HTR-8/SVneo (cell line): Measurements from ENCODE around the gene ZXDC.
A peak's percentile ranks its signal among the peaks of the same experiment; 100 is the strongest.

ENCODE experiments used
- DNase-seq: peaks from one replicate; pipeline ENCODE4 v3.0.0; 2011; ENCODE audit warnings: low spot score, mixed read lengths; ENCODE audit not compliant: insufficient read length
- FAIRE-seq: peaks from 2 replicates; lab custom pipeline; 2011; peaks lifted over from hg19 to GRCh38; lab: Jason Lieb, UNC

The ZXDC gene

DNA sequence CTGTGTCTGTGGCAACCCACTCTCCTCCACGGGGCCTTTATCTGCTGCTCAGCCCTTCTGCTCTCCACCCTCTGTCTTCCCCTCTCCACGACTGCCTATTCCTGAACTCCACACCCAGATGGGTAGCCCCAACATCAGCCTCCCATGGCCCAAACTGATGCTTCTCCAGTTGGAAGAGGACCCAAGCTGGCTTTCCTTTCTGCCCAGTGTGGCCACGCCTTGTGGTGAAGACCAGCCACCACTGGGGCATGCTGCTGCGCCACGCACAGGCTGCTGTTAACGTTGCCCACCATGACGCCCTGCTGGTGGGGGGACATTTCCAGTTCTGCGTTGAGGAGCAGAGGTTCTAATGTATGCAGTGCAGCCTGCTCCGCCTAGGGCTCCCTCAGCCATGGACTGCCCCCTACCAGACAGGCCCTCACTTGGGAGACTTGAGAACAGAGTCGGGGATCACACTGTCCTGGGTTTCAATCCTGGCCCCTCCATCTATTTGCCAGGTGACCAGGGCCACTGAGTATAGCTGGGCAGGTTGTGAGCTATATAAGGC is 54.0 kb downstream of the ZXDC start:
- FAIRE-seq = no peak

DNA sequence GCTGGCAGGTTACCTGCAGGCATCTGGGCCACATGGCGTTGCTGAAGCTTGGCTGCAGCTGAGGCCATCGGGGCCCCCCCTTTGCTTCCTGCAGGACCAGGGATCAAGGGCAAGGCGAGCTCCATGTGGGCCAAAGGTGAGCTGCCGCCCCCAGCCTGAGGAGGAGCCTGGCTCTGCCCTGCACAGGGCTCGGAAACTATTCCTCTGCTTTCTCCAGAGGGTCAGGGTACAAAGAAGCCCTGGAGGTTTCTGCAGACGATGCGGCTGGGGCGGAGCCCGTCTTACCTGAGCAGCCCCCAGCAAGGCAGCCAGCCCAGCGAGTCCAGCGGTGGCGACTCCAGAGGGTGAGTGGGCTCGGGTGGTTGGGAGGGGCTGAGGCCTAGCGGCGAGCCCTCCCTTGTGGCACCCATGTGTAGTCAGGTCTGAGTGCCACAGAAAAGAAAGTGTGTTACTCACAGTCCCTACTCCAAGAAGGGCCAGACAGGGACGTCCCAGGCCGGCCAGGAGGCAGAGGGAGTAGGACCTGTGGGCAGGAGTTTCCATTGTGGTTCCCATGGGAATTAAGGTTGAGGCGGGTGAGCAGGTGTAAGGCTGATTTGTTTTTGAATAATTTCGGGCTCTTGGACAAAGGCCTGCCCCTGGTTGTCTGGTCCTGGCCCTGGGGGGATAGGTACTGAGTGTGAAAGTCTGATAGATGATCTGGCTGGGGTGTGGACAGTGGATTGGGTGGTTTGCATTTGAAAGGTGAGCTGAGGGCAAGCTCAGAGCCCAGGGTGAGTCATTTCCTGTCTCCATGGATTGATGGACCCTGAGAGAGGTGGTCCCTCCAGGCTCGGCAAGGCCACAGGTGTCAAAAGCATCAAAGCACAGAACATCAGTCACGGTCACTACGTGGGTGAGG is 55.6 kb downstream of the ZXDC start:
- DNase-seq (peak; percentile 28), FAIRE-seq (no peak)

More for the DNA sequence above, 54.0 kb downstream of the ZXDC start:
- no peak for DNase-seq

DNA sequence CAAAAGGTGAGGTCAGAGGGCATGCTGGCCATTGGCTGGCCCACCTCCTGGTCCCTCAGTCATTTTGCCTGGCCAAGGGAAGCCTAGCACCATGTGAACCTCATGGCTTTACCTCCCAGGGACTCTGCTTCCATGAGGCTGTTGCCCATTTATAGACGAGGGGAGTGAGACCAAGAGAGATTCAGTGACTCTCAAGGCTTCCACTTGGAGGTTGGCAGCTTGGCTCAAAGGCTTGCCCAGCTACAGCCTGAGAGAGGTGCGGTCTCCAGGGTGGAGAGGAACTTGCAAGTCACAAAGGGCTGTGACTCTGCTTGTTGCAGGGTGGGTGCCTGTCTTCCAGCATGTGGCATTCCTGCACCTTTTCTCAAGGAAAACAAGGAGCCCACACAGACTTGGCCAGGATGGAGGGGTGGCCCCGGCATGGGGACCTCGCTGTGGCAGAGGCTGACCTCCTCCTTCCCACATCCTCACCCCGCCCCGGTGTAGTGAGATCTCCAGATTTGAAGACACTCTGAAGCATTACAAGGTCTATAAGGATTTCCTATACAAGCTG is 56.5 kb downstream of the ZXDC start:
- FAIRE-seq = no peak
- no peak for DNase-seq

DNA sequence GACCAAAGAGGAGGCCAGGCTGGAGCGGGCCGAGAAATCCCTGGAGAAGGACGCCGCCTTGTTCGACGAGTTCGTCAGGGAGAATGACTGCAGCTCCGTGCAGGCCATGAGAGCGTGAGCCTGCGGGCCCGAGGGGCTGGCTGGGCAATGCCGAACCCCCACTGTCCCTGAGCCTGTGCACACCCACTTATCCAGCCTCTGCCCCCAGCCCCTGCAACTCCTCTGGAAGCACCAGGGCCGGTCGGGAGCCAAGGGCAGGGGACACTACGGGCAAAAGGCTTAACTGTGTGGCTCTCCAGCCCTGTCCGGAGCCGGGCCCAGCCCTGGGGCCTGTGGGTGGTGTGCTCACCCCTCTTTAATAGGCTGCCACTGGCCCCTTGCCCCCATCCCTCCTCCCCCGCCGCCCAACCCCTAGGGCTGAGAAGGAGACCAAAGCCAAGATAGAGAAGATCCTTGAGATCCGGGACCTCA is 57.0 kb downstream of the ZXDC start:
- no peak for FAIRE-seq
- no peak for DNase-seq

DNA sequence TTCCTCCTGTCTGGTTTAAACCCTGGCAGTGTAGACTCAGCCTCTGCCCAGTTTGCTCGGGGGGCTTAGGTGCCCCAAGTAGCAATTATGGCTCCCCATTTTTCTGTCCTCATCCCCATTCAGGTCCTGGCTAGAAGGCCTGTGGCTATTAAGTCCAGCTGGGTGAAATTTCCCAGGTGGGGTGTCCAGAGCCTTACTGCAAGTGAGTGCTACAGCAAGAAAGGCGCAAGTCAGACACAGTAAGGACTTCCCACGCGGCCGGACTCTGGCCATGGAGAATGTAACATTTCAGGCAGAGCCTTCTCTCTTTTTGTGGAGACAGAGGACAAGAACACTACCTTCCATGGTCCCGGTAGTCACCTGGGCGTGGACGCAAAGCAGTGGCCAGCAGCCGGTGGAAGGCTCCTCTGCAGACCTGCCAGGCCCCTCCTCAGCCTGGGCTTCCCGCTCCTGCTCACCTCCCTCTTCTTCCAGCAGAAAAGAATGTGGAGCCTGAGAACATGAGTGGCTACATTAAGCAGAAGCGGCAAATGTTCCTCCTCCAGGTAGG is 57.6 kb downstream of the ZXDC start:
- no peak for DNase-seq
- no peak for FAIRE-seq

DNA sequence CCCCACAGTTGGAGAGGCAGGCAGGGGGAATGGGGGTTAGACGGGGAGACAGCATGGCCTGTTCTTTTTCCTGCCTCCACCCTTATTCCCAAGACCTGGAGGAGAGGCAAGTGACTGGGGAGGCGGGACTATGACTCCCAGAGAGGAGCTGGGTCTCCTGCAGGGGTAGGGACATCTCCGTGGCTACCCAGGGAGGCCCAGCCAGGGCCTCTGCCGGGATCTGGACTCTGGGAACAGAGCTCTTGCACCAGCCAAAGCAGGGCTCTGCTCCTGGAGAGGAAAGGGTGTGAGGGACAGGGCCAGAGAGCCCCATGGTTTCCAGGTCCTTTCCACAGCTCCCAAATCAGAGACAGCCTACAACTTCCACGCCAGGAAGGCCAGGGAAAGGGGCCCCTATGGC is 58.2 kb downstream of the ZXDC start:
- DNase-seq = no peak
- FAIRE-seq = no peak

DNA sequence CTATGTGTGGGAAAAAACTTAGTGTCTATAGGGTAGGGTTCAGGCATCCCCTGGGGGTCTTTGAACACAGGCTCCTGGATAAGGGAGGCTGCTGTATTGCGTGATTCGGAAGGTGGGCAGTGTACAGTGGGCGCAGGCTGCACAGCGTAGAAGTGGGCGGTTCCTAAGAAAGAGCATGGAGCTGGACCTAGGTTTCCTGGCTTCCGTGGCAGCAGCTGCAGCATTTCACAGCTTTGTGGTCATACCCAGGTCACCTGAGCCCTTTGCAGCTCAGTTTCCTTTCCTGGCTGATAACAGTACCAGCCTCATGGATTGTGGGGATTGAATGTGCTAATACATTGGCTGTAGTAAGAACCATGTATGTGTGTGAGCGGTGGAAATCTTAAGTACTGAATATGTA is 58.7 kb downstream of the ZXDC start:
- FAIRE-seq (no peak), DNase-seq (no peak)

DNA sequence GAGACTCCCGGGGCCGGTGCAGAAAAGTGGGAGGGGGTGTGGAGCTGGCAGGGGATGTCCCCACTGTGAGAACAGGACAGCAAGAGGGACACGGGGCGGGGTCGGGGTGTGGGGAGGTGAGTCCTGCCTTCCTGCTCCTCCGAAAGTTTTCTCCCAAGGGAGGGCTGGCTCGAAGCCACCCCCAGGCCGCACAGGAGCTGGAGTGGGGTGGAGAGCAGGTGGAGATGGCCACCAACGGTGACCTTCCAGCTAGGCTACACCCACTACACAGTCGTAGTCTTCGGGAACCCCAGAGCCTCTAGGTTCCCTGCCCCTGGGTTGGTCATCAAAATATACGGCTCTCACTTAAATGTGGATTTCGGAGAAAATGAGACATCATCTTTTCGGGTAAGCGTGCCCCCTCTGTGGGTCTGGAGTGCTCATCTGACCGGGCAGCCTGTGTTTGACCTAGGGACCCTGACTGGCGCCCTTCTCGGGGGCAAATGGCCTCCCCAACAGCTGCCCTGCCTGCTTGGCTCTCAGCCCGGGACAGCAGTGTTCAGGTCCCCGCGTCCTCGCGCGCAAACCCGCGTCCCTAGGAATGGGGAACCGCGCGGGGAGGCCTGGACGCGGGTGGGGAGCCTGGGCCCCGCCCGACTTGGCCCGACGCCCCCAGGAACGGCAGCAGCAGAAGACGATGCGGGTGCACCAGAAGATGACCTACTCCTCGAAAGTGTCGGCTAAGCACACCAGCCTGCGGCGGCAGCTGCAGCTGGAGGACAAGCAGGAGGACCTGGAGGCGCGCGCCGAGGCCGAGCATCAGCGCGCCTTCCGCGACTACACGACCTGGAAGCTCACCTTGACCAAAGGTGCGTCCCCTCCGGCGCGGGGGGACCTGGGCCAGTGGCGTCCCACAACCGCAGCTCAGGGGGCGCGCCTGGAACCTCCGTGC is 59.8 kb downstream of the ZXDC start:
- DNase-seq (no peak), FAIRE-seq (no peak)

DNA sequence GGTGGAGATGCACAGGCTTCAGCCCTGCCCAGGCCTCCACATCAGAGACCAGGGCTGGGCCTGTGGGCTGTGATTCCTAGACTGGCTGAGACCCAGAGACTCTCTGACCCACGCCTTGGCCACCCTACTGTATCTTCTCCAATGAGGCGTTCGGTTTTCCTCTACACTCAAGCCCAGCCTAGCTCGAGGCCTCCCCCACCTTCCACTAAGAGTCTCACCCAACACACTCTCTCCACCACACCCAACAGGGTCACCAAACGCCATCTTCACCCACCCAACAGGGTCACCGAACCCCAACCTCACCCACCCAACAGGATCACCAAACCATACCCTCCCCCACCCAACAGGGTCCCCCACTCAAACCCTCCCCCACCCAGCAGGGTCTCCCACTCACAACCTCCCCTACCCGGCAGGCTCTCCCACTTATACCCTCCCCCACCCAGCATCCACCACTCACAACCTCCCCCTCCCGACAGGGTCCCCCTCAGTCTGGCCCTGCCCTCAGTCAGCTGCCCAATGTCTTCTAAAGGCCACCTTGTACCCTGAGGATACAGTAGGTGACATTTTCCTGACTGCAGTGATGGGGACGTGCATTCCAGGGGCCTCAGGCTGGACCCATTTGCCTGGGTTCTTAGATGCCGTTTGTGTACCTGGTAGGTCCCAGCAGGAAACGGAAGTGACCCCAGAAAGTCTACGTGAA is 60.6 kb downstream of the ZXDC start:
- DNase-seq = no peak
- no peak for FAIRE-seq

DNA sequence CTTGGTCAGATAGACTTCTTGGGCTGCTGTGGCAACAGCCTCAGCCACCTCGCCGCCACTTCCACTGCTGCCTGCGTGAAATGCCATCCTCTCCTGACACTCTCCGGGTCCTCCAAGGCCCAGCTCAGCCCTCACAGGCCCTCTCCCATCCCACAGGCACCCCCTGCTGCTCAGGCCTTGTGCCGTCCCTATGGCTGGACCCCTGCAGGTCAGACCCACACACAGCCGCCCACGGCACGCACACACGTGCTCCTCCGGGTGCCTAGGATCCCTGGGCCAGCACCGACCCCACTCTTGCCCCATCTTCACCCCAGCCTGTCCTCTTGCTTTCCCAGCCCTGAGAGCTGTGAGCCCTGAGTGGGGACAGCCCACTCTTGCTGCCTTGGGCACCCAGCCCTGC is 61.3 kb downstream of the ZXDC start:
- no peak for FAIRE-seq
- DNase-seq = no peak

DNA sequence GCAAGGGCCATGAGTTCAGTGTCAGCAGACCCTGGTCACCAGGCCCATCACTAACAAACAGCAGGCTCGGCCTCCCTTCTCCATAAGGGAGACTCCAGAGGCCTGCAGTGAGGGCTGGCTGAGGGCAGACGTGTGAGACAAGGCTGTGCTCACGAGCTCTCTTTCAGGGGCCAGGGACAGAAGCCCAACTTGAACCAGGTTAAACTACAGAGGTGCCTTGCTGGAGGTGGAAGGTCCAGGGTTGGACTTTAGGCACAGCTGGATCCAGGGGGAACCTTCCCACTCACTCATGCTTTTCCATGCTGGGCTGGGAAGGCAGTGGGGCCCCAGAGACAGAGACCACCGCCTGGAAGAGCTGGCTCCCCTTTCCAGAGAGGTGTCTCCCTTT is 62.0 kb downstream of the ZXDC start:
- no peak for DNase-seq
- FAIRE-seq = no peak

DNA sequence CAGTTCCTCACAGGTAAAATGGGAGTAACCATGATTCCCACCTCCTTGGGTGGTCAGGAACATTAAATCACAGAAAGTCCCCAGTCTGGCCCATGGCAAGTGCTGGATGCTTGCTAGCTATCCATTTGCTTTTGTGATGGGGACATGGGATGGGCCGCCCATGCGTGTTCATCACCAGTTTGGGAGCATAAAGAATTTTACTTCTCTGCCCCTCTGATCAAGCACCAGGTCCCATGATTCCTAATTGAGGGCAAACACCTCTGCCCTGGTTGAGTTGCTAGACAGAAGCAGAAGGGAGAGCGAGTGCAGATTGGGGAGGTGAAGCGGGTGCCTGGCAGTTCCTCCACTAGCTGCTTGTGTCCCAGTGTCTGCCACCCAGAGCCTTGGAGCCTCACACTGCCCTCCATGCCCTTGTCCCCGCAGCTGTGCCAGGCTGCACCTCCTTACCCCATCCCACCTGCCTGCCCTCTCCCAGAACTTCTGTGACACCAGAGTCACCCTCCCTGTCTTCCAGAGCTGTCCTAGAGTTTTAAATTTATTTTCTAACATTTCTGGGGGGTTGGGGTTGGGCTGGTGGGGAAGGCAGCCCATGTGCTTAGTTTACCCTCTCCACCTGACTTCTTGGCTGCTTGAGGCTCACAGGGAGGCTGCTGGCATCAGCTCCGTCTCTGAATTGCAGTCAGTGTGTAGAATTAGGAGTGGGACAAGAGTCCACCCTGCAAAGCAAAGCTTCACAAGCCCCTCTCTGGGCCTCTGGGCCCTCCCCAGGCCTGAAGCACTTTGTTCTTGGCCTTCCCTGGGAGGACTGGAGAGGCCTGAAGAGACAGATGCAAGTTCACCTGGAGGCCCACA is 62.6 kb downstream of the ZXDC start:
- DNase-seq (no peak), FAIRE-seq (no peak)

DNA sequence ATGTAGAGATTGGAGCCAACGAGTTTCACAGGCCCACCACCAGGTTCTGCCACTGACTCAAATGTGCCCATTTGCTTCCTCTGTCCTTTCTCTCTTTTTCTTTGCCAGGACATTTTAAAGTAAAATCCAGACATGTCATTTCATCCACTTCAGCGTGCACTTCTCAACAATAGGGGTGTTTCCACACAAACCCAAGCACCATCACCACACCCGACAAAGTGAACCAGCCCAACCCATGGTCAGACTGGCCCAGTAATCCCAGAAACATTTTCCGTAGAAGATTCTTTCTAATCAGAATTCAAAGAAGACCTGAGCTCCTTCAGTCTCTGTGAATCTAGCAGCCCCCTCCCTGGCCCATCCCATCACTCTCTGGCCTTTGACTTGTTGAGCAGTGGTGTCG is 67.6 kb downstream of the ZXDC start:
- FAIRE-seq (no peak), DNase-seq (no peak)

DNA sequence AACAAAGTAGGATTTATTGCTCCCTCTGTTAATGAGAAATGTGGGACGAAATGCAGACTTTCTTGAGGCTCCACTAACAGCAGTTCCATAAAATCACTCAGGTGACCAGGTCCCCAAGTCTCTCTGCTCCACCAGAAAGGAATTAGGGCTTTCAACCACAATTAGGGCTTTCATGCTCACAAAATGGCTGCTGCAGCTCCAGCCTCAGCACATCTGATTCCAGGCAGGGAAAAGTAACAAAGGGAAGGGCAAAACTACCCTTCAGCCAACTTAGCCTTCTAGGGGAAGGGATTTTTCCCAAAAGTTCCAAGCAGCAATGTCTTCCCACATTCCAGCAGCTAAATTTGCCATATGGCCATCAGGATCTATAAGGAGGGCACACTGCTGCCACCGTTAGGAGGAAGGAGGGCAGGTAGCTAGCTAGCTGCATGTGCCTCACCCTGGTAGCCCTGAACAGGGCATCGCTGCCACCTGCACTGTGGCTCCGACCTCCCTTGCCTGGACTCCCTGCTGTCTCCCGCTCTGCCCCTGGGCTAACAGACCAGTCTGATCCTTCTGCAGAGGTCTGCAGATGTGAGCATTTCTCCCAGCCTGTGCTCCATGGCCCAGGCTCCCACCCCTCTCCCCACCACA is 68.2 kb downstream of the ZXDC start:
- no peak for FAIRE-seq
- DNase-seq = no peak

DNA sequence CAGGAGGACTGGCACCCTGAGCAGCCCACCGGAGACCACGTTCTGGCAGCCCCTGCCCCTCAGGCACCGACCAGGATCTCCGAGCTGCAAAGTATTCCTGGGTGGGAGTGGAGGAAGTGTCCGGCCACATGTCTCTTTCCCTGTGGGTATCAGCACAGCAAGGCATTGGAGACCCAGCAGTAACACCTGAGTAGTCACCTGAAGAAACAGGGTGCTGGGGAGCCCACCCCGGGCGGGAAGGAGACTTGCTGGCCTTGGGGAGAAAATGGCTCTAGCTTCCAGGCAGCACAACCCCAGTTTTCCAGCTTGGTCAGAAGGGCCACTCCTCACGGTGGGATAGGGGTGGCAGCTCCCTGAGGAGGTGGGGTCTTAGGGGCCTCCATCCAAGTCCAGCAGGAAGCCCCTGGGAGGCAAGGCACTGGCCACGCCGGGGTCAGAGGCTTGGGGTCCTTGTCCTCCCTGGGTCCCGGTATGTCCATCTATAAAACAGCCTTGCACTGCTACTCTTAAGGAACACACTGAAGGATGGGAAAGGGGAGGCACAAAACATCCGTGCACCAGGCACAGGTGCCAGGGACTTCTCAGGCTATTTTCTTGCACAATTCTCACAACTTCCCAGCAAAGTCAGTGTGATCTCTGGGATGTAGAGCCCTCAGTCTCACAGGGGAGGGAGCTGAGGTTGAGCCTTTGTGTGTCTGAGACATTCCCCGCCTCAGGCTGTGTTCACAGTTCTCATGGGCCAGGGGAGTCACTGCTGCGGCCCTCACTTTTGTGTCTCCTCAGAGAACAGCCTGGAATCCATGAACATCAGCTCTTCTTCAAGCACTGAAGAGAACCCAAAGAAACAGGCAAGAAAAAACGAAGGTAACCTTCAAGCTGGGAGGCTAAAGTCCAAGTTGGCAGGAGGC is 69.0 kb downstream of the ZXDC start:
- DNase-seq (no peak), FAIRE-seq (no peak)

DNA sequence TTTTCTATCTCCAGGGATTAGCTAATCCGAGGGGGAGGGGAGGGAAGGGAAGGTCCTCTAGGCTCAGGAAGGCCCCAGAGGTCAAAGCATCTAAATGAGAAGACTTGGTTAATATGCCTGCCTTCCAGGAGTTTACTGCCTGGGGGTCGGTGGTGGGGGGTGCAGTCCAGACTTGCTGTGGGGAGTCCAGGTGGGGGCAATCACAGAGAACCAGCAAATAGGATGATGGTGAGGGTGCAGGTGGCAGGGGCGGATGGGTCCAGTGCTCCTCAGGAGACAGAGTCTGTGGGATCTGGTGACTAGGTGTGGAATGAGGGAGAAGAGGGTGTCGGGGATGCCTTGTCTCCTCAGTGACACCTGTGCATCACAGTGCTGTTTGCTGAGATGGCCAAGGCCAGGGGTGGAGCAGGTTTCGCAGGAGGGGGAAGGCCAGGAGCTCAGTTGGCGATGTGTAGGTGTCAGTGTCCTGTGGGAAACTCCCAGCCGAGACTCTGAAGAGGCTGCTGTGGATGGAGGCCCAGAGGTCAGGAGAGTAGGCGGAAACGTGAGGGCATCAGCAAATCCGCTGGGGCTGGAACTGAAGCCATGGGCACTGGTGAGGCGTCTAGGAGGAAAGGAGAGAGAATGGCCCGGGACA is 72.9 kb downstream of the ZXDC start:
- FAIRE-seq (no peak), DNase-seq (no peak)

DNA sequence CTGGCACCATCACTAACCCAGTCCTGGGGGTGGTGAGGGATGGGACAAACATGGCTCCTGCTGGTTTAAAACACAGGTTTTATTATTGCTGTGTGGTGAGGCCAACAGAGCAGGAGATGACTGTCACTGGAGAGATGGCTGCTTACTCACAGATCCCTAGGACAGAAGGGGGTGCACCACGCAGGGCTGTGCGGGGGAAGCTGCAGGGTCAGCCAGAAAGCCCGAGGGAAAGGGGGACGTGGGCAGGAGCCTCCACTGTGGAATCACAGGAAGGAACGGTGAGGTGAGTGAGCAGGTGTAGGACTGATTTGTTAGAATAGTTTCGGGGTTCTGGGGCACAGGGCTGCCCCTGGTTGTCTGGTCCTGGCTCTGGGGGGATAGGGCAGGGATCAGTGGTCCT is 73.5 kb downstream of the ZXDC start:
- DNase-seq (no peak), FAIRE-seq (no peak)
